ENCODE measurements around the gene GPR4.

Gene GPR4

DNA sequence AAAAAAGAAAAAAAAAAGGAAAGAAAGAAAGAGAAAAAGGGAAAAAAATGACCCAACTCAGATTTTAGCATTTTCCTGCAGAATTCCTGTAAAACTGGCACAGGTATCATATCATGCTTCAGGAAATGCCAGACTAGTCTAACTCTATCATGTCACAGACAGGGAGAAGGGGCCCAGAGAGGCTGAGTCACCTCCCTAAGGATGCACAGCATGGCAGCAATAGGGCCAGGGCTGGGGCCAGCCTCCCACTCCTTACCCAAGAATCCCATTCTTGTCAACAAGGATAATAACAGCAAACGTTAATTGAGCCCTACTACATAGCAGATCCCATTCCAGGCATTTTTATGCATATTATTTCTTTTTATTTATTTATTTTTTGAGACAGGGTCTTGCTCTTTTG is 8.5 kb downstream of the GPR4 start:
- Histone ChIP-seq H3K9me2 (replicated peaks; ENCODE audit: low read depth, low read length) (no peaks in the 10 kb centered on the region), H3K9ac (ENCODE audit: low read depth, low read length, poor library complexity, severe bottlenecking) (no peak overlapping the region), H4K20me1 (ENCODE audit: insufficient read depth, low read length, poor library complexity, severe bottlenecking) (no peaks in the 10 kb centered on the region), H3K36me3 (ENCODE audit: insufficient read depth, low read length) (no peaks in the 10 kb centered on the region), H3F3A (ENCODE audit: low read depth) (no peaks in the 10 kb centered on the region), H3K27me3 (ENCODE audit: insufficient read depth, low read length, poor library complexity, severe bottlenecking) (no peaks in the 10 kb centered on the region), H3K9me3 (ENCODE audit: insufficient read depth, low read depth, low read length) (no peaks in the 10 kb centered on the region), H2AFZ (ENCODE audit: low read length) (no peak overlapping the region), H3K4me2 (ENCODE audit: low read depth, low read length, poor library complexity, severe bottlenecking) (no peak overlapping the region), H3K4me3 (ENCODE audit: low read length, poor library complexity, severe bottlenecking) (no peak overlapping the region), H3K79me2 (ENCODE audit: insufficient read depth, low read length) (no peaks in the 10 kb centered on the region), H3K4me1 (ENCODE audit: insufficient read depth, low read length, poor library complexity, severe bottlenecking) (peaks cover 5% of the 10 kb centered on the region)
- TF ChIP-seq, protein P1, sequence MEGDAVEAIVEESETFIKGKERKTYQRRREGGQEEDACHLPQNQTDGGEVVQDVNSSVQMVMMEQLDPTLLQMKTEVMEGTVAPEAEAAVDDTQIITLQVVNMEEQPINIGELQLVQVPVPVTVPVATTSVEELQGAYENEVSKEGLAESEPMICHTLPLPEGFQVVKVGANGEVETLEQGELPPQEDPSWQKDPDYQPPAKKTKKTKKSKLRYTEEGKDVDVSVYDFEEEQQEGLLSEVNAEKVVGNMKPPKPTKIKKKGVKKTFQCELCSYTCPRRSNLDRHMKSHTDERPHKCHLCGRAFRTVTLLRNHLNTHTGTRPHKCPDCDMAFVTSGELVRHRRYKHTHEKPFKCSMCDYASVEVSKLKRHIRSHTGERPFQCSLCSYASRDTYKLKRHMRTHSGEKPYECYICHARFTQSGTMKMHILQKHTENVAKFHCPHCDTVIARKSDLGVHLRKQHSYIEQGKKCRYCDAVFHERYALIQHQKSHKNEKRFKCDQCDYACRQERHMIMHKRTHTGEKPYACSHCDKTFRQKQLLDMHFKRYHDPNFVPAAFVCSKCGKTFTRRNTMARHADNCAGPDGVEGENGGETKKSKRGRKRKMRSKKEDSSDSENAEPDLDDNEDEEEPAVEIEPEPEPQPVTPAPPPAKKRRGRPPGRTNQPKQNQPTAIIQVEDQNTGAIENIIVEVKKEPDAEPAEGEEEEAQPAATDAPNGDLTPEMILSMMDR (conservative IDR thresholded peaks at IDR 0.05; ENCODE audit: low read length): no peak
- TF ChIP-seq EZH2phosphoT487 (IDR thresholded peaks at IDR 0.05; ENCODE audit: borderline replicate concordance): no peak

DNA sequence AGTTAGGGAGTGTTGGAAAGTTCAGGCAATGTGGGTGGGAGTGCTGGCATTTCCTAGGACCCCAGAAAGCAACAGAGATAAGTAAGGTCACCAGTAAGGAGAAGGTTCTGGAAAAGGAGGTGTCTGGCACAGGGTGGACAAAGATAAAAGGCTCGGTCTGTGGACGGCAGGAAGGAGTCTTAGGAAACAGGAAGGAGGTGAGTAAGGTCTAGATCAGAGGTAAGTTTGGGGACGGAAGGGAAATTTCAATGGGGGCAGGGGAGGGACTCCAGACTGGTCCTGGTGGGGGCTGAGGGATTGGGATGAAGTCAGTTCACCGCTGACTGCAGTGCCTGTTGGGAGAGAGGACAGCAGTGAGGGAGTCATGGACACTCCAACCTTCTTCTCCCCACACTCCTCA is 9.6 kb downstream of the GPR4 start:
- no peaks in the 10 kb centered on the region for H3F3A ChIP-seq (ENCODE audit: low read depth)
- TF ChIP-seq, protein P1 (conservative IDR thresholded peaks at IDR 0.05; ENCODE audit: low read length): no peak
- no peak for TF ChIP-seq EZH2phosphoT487 (IDR thresholded peaks at IDR 0.05; ENCODE audit: borderline replicate concordance)
- H3K9ac ChIP-seq (ENCODE audit: low read depth, low read length, poor library complexity, severe bottlenecking): no peak overlapping the region
- no peaks in the 10 kb centered on the region for H3K79me2 ChIP-seq (ENCODE audit: insufficient read depth, low read length)
- H3K4me3 ChIP-seq (ENCODE audit: low read length, poor library complexity, severe bottlenecking): no peak overlapping the region
- no peaks in the 10 kb centered on the region for H4K20me1 ChIP-seq (ENCODE audit: insufficient read depth, low read length, poor library complexity, severe bottlenecking)
- H3K4me1 ChIP-seq (ENCODE audit: insufficient read depth, low read length, poor library complexity, severe bottlenecking): no peaks in the 10 kb centered on the region
- H3K36me3 ChIP-seq (ENCODE audit: insufficient read depth, low read length): no peaks in the 10 kb centered on the region
- H3K9me3 ChIP-seq (ENCODE audit: insufficient read depth, low read depth, low read length): no peaks in the 10 kb centered on the region
- H2AFZ ChIP-seq (ENCODE audit: low read length): no peak overlapping the region
- no peaks in the 10 kb centered on the region for H3K27me3 ChIP-seq (ENCODE audit: insufficient read depth, low read length, poor library complexity, severe bottlenecking)
- no peaks in the 10 kb centered on the region for H3K9me2 ChIP-seq (replicated peaks; ENCODE audit: low read depth, low read length)
- no peak overlapping the region for H3K4me2 ChIP-seq (ENCODE audit: low read depth, low read length, poor library complexity, severe bottlenecking)

DNA sequence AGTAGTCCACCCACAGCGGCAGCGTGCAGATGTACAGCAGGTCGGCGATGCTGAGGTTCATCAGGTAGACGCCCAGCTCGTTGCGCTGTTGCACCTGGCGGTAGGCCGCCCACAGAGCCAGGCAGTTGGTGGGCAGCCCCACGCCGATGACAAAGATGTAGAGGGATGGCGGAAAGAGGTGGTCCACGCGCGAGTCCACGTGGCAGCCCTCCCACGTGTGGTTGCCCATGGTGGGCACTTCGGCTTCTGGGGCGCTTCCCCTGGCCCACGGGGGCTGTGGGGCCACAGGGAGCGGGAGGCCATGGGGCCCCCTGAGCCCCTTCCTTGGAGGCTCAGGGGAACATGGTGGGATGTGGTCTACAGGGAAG is 10.4 kb downstream of the GPR4 start:
- no peaks in the 10 kb centered on the region for H3K9me2 ChIP-seq (replicated peaks; ENCODE audit: low read depth, low read length)
- no peaks in the 10 kb centered on the region for H3K27me3 ChIP-seq (ENCODE audit: insufficient read depth, low read length, poor library complexity, severe bottlenecking)
- H2AFZ ChIP-seq (ENCODE audit: low read length): no peak overlapping the region
- no peaks in the 10 kb centered on the region for H4K20me1 ChIP-seq (ENCODE audit: insufficient read depth, low read length, poor library complexity, severe bottlenecking)
- no peaks in the 10 kb centered on the region for H3K36me3 ChIP-seq (ENCODE audit: insufficient read depth, low read length)
- H3K79me2 ChIP-seq (ENCODE audit: insufficient read depth, low read length): no peaks in the 10 kb centered on the region
- no peaks in the 10 kb centered on the region for H3F3A ChIP-seq (ENCODE audit: low read depth)
- H3K4me1 ChIP-seq (ENCODE audit: insufficient read depth, low read length, poor library complexity, severe bottlenecking): no peaks in the 10 kb centered on the region
- no peaks in the 10 kb centered on the region for H3K9me3 ChIP-seq (ENCODE audit: insufficient read depth, low read depth, low read length)
- H3K9ac ChIP-seq (ENCODE audit: low read depth, low read length, poor library complexity, severe bottlenecking): no peak overlapping the region
- H3K4me3 ChIP-seq (ENCODE audit: low read length, poor library complexity, severe bottlenecking): no peak overlapping the region
- no peak overlapping the region for H3K4me2 ChIP-seq (ENCODE audit: low read depth, low read length, poor library complexity, severe bottlenecking)
- TF ChIP-seq EZH2phosphoT487 (IDR thresholded peaks at IDR 0.05; ENCODE audit: borderline replicate concordance): no peak
- TF ChIP-seq, protein P1 (conservative IDR thresholded peaks at IDR 0.05; ENCODE audit: low read length): no peak

Measured in Loucy (cell line).